Measurements from ENCODE around the gene GALNT11. TPM values are rescaled to one million over a fixed set of nuclear protein-coding genes. Genes with fewer than 3 reads are reported as not detected.

The GALNT11 gene
- total and polyA plus RNA-seq, 9 donors = 20.1 to 57.6 (median 34.3) TPM

DNA sequence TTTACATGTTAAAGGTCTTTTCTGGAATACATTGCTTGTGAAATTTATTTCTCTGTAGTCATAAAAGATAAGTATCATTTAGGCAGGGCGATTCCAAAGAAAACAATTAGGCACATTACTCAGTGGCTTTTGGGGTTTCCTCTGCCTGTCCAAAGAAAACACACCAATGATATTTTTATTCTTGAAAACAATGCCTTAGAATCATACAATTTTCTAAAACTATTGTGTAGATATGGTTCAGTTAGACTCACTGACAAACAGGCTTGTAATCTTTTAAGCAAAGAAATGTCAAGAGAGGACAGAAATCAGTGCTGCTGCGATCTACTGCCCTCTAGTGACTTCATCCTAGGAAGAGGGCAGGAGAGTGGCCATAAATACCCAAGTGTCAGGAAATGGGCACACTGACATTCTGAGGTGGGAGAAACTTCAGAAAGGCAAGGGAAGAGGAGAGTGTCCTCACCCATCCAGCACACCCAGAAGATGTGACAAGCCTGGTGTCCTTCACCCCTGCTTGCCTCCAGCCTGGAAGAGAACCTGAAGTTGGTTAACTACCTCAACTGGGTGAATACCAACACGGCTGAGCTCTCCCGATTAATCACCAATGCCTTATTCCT lies 120.5 kb downstream of the GALNT11 start:
- WGBS, 3 donors = 59 to 75% (median 73%) methylated on average over 4 of the region's 4 CpGs
- Histone ChIP-seq H3K9me3 (no peaks in the 10 kb centered on the region), H3K36me3 (no peaks in the 10 kb centered on the region), H3K27ac (no peak overlapping the region), H3K4me3 (no peak overlapping the region), H3K4me1 (ENCODE audit: insufficient read depth) (no peaks in the 10 kb centered on the region), H3K27me3 (no peaks in the 10 kb centered on the region)
- no peak for DNase-seq
- intact Hi-C loops (cut with DNase I) = no loop called here
- TF ChIP-seq, protein P1, sequence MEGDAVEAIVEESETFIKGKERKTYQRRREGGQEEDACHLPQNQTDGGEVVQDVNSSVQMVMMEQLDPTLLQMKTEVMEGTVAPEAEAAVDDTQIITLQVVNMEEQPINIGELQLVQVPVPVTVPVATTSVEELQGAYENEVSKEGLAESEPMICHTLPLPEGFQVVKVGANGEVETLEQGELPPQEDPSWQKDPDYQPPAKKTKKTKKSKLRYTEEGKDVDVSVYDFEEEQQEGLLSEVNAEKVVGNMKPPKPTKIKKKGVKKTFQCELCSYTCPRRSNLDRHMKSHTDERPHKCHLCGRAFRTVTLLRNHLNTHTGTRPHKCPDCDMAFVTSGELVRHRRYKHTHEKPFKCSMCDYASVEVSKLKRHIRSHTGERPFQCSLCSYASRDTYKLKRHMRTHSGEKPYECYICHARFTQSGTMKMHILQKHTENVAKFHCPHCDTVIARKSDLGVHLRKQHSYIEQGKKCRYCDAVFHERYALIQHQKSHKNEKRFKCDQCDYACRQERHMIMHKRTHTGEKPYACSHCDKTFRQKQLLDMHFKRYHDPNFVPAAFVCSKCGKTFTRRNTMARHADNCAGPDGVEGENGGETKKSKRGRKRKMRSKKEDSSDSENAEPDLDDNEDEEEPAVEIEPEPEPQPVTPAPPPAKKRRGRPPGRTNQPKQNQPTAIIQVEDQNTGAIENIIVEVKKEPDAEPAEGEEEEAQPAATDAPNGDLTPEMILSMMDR (IDR thresholded peaks at IDR 0.05) = no peak
- TF ChIP-seq POLR2A (IDR thresholded peaks at IDR 0.05) = no peak
- no peak for TF ChIP-seq EP300 (IDR thresholded peaks at IDR 0.05)

DNA sequence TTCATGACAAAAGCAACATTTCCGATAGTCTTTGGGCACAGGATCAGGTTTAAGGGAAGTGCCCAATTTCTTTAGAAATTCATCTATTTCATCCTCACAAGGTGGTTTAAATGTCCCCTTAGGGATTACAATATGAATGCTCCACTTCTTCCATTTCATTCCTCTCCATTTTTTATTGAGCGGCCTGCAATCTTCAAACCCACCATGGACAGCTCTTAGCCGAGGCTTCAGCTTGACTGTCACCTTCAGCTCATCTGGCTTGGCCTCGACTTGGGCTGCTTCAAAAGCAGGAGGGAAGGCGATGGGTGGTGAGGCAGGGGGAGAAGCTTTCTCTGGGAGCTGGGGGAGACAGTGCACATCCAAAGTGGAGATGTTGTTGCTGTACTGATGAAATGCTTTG lies 123.2 kb downstream of the GALNT11 start:
- Histone ChIP-seq H3K27ac (no peak overlapping the region), H3K4me1 (ENCODE audit: insufficient read depth) (no peaks in the 10 kb centered on the region), H3K9me3 (no peaks in the 10 kb centered on the region), H3K27me3 (no peaks in the 10 kb centered on the region), H3K36me3 (no peaks in the 10 kb centered on the region), H3K4me3 (no peak overlapping the region)
- DNase-seq = no peak
- TF ChIP-seq POLR2A (IDR thresholded peaks at IDR 0.05) = no peak
- TF ChIP-seq EP300 (IDR thresholded peaks at IDR 0.05) = no peak
- TF ChIP-seq, protein P1 (IDR thresholded peaks at IDR 0.05) = no peak
- WGBS, 3 donors = 85 to 88% (median 87%) methylated on average over 5 of the region's 5 CpGs
- intact Hi-C loops (cut with DNase I) = no loop called here

DNA sequence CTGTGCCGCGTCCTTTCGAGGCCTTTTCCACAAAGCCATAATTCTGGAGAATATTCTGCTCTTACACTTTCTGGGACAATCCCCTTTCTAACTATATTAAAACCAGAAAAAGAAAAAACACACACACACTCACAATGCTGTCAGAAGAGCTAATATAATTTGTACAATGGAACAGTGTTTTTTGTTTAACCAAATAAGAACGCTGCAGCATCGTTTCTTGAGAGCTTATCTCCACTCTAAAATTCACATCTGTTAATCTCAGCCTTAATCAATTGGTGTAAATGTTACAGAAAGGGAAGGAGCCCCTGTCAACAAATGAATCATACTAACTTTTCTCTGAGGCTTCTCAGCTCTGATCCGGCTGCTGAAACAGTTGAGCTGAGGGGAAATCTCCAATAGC lies 123.9 kb downstream of the GALNT11 start:
- Histone ChIP-seq H3K36me3 (no peaks in the 10 kb centered on the region), H3K9me3 (no peaks in the 10 kb centered on the region), H3K4me3 (no peak overlapping the region), H3K27ac (no peak overlapping the region), H3K4me1 (ENCODE audit: insufficient read depth) (no peaks in the 10 kb centered on the region), H3K27me3 (no peaks in the 10 kb centered on the region)
- no peak for DNase-seq
- 81 to 85% (median 83%) methylated on average over 6 of the region's 6 CpGs for WGBS, 3 donors
- intact Hi-C loops (cut with DNase I) = no loop called here
- no peak for TF ChIP-seq EP300 (IDR thresholded peaks at IDR 0.05)
- TF ChIP-seq, protein P1 (IDR thresholded peaks at IDR 0.05) = no peak
- no peak for TF ChIP-seq POLR2A (IDR thresholded peaks at IDR 0.05)

DNA sequence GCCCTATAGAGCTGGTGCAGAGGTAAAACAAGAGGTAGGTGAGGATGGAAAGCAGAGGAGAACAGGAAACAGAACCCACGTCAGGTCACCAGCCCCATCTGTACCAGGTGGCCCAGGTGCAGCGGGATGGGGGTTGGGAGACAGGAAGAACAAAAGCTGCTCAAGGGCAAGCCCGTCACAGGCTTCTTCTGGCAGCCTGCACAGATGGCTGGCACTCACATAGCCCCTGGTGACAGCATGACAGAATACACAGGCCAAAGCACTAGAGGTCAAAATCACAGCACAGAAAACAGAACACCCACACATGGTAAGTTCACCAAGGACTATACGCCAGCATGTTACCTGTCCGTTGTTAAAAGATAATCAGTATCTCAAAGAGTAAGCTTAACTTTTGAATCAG lies 126.8 kb downstream of the GALNT11 start:
- no peaks in the 10 kb centered on the region for H3K9me3 ChIP-seq
- no peaks in the 10 kb centered on the region for H3K36me3 ChIP-seq
- H3K4me1 ChIP-seq (ENCODE audit: insufficient read depth) = no peaks in the 10 kb centered on the region
- no peak for DNase-seq
- WGBS, 3 donors = 91 to 93% (median 91%) methylated on average over 5 of the region's 5 CpGs
- H3K4me3 ChIP-seq = no peak overlapping the region
- intact Hi-C loops (cut with DNase I) = no loop called here
- H3K27me3 ChIP-seq = no peaks in the 10 kb centered on the region
- TF ChIP-seq, protein P1 (IDR thresholded peaks at IDR 0.05) = no peak
- TF ChIP-seq POLR2A (IDR thresholded peaks at IDR 0.05) (no peak), EP300 (IDR thresholded peaks at IDR 0.05) (no peak)
- H3K27ac ChIP-seq = no peak overlapping the region
